ENCODE data around the gene OR9A2. TPM values are rescaled to one million over a fixed set of nuclear protein-coding genes. Genes with fewer than 3 reads are reported as not detected.

Gene OR9A2
- total RNA-seq, 1 experiment from 2014 or later: not detected

- Histone ChIP-seq H3K79me2 (ENCODE audit: insufficient read depth, low read length) (no peaks in the 10 kb centered on the region), H3K27me3 (ENCODE audit: insufficient read depth, low read length) (peaks cover 6% of the 10 kb centered on the region; the same call in 1 of the 2 replicates), H3K4me1 (ENCODE audit: control insufficient read depth in 1 of 2, insufficient read depth in 2 of 2, low read length in 2 of 2) (no peaks in the 10 kb centered on the region), H3K4me3 (replicated peaks in 1 of 2; ENCODE audit: low read depth in 1 of 2, low read length in 2 of 2) (no peak overlapping the region), H3K4me2 (ENCODE audit: low read length) (no peak overlapping the region), H3K9me2 (ENCODE audit: insufficient read depth) (no peaks in the 10 kb centered on the region), H3K36me3 (ENCODE audit: control insufficient read depth in 1 of 2, insufficient read depth in 2 of 2, low read length in 2 of 2) (no peaks in the 10 kb centered on the region), H3K9ac (ENCODE audit: low read length) (no peak overlapping the region), H3K27ac (ENCODE audit: low read depth, low read length) (no peak overlapping the region), H4K20me1 (ENCODE audit: insufficient read depth) (no peaks in the 10 kb centered on the region), H2AFZ (ENCODE audit: low read depth, low read length, poor library complexity, severe bottlenecking) (no peak overlapping the region), H3K9me3 (ENCODE audit: control insufficient read depth in 1 of 2, insufficient read depth in 1 of 2, low read depth in 1 of 2, low read length in 2 of 2) (no peaks in the 10 kb centered on the region)
- intact Hi-C loops (cut with micrococcal nuclease): no loop called here
- ChIA-PET RAD21 (ENCODE audit: low non-redundant PET in 1 of 2, low total read pairs in 2 of 2, uncharacterized antibody in 2 of 2, unreplicated experiment in 2 of 2) (no interaction called here), CTCF (interaction anchor here (1.6 kb wide), 1 partner anchor 172 kb away, joined by 5 read pairs; no protein-coding TSS in a partner anchor), POLR2A (no interaction called here)
- TF ChIP-seq, protein P1, sequence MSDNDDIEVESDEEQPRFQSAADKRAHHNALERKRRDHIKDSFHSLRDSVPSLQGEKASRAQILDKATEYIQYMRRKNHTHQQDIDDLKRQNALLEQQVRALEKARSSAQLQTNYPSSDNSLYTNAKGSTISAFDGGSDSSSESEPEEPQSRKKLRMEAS (IDR thresholded peaks at IDR 0.05): no peak
- TF ChIP-seq SIN3A (IDR thresholded peaks at IDR 0.05; ENCODE audit: low read depth) (no peak), FOSL1 (IDR thresholded peaks at IDR 0.05; ENCODE audit: low read depth) (no peak), ZNF274 (IDR thresholded peaks at IDR 0.05; ENCODE audit: low read depth, low read length) (no peak)
- DNase-seq (ENCODE audit: low read depth, low spot score): no peak
- ATAC-seq: no peak
- BruUV-seq (replicated peaks): no TSS peak
Observed at GRCh38 chr7:143043391-143043790, 16.5 kb upstream of the OR9A2 start.

DNA sequence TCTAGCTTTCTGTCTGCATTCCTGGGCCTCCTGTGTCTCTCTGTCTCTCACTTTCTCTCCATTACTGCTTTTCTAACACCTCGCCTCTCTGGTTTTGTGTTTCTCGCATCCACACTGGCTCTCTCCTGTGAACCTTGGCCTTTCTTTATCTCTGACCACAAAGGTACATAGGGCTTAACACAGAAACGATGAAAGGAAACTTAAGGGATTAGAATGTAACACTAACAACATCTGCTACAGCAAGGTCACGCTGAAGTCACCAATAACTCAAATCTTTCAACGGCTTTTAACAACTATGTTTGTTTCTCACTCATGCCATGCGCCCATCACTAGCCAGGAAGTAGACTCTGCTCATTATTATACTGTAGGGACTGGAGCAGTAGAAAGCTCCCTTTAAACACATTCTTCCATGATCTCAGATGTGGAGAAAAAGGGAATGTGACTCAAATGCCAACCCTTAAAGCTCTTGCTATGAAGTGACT, 15.9 kb upstream of the OR9A2 start:
- H3K27ac ChIP-seq (ENCODE audit: low read depth, low read length): no peak overlapping the region
- POLR2A ChIA-PET: no interaction called here
- no peak overlapping the region for H3K9ac ChIP-seq (ENCODE audit: low read length)
- intact Hi-C loops (cut with micrococcal nuclease): no loop called here
- H3K36me3 ChIP-seq (ENCODE audit: control insufficient read depth in 1 of 2, insufficient read depth in 2 of 2, low read length in 2 of 2): no peaks in the 10 kb centered on the region
- RAD21 ChIA-PET (ENCODE audit: low non-redundant PET in 1 of 2, low total read pairs in 2 of 2, uncharacterized antibody in 2 of 2, unreplicated experiment in 2 of 2): no interaction called here
- DNase-seq (ENCODE audit: low read depth, low spot score): no peak
- no peak for ATAC-seq
- no peak overlapping the region for H2AFZ ChIP-seq (ENCODE audit: low read depth, low read length, poor library complexity, severe bottlenecking)
- CTCF ChIA-PET: interaction anchor here (1.6 kb wide), 1 partner anchor 172 kb away, joined by 5 read pairs; no protein-coding TSS in a partner anchor
- peaks cover 6% of the 10 kb centered on the region; the same call in 1 of the 2 replicates for H3K27me3 ChIP-seq (ENCODE audit: insufficient read depth, low read length)
- no peaks in the 10 kb centered on the region for H4K20me1 ChIP-seq (ENCODE audit: insufficient read depth)
- H3K4me3 ChIP-seq (replicated peaks in 1 of 2; ENCODE audit: low read depth in 1 of 2, low read length in 2 of 2): no peak overlapping the region
- H3K9me3 ChIP-seq (ENCODE audit: control insufficient read depth in 1 of 2, insufficient read depth in 1 of 2, low read depth in 1 of 2, low read length in 2 of 2): no peaks in the 10 kb centered on the region
- H3K4me2 ChIP-seq (ENCODE audit: low read length): no peak overlapping the region
- H3K79me2 ChIP-seq (ENCODE audit: insufficient read depth, low read length): no peaks in the 10 kb centered on the region
- H3K4me1 ChIP-seq (ENCODE audit: control insufficient read depth in 1 of 2, insufficient read depth in 2 of 2, low read length in 2 of 2): no peaks in the 10 kb centered on the region
- no peaks in the 10 kb centered on the region for H3K9me2 ChIP-seq (ENCODE audit: insufficient read depth)
- no TSS peak for BruUV-seq (replicated peaks)
- no peak for TF ChIP-seq FOSL1 (IDR thresholded peaks at IDR 0.05; ENCODE audit: low read depth)
- TF ChIP-seq RAD21 (IDR thresholded peaks at IDR 0.05; ENCODE audit: low read depth): no peak
- no peak for TF ChIP-seq EGR1 (IDR thresholded peaks at IDR 0.05; ENCODE audit: low read depth)
- no peak for TF ChIP-seq SRF (IDR thresholded peaks at IDR 0.05; ENCODE audit: low read depth)
- TF ChIP-seq CBX3 (IDR thresholded peaks at IDR 0.05; ENCODE audit: low read depth): no peak
- no peak for TF ChIP-seq EZH2 (IDR thresholded peaks at IDR 0.05)
- TF ChIP-seq EZH2phosphoT487 (IDR thresholded peaks at IDR 0.05; ENCODE audit: borderline replicate concordance): no peak
- TF ChIP-seq, protein P1 (IDR thresholded peaks at IDR 0.05): no peak
- TF ChIP-seq POLR2AphosphoS5 (IDR thresholded peaks at IDR 0.05; ENCODE audit: low read depth, low read length): no peak
- no peak for TF ChIP-seq JUND (IDR thresholded peaks at IDR 0.05)
- no peak for TF ChIP-seq YY1 (IDR thresholded peaks at IDR 0.05; ENCODE audit: extremely low read depth, insufficient replicate concordance, low read depth, low read length)
- no peak for TF ChIP-seq SIN3A (IDR thresholded peaks at IDR 0.05; ENCODE audit: low read depth)
- TF ChIP-seq CEBPB (IDR thresholded peaks at IDR 0.05; ENCODE audit: low read depth): no peak
- no peak for TF ChIP-seq ZFX (IDR thresholded peaks at IDR 0.05)
- TF ChIP-seq ZNF274 (IDR thresholded peaks at IDR 0.05; ENCODE audit: low read depth, low read length): no peak
- no peak for TF ChIP-seq TCF7L2 (IDR thresholded peaks at IDR 0.05; ENCODE audit: borderline replicate concordance, extremely low read depth, insufficient read depth, insufficient read length)
- TF ChIP-seq, protein P2, sequence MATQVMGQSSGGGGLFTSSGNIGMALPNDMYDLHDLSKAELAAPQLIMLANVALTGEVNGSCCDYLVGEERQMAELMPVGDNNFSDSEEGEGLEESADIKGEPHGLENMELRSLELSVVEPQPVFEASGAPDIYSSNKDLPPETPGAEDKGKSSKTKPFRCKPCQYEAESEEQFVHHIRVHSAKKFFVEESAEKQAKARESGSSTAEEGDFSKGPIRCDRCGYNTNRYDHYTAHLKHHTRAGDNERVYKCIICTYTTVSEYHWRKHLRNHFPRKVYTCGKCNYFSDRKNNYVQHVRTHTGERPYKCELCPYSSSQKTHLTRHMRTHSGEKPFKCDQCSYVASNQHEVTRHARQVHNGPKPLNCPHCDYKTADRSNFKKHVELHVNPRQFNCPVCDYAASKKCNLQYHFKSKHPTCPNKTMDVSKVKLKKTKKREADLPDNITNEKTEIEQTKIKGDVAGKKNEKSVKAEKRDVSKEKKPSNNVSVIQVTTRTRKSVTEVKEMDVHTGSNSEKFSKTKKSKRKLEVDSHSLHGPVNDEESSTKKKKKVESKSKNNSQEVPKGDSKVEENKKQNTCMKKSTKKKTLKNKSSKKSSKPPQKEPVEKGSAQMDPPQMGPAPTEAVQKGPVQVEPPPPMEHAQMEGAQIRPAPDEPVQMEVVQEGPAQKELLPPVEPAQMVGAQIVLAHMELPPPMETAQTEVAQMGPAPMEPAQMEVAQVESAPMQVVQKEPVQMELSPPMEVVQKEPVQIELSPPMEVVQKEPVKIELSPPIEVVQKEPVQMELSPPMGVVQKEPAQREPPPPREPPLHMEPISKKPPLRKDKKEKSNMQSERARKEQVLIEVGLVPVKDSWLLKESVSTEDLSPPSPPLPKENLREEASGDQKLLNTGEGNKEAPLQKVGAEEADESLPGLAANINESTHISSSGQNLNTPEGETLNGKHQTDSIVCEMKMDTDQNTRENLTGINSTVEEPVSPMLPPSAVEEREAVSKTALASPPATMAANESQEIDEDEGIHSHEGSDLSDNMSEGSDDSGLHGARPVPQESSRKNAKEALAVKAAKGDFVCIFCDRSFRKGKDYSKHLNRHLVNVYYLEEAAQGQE (IDR thresholded peaks at IDR 0.05; ENCODE audit: low read depth): no peak
- no peak for TF ChIP-seq POLR2A (IDR thresholded peaks at IDR 0.05; ENCODE audit: borderline replicate concordance, extremely low read depth, insufficient read depth, insufficient read length)
